Right lobe of liver (tissue), 6 donors: ENCODE data around the gene TPO. TPM values are rescaled to one million over a fixed set of nuclear protein-coding genes. Genes with fewer than 3 reads are reported as not detected.
A peak's percentile ranks its signal among the peaks of the same experiment; 100 is the strongest.
"Not testable (repeated sequence)": the region's sequence is repeated elsewhere in the genome, so short reads cannot be mapped to it uniquely, and the experiment has no call there.

Experiments
- ATAC-seq, 4 donors: fragments of 200-7000 bp; cut with Tn5 transposase; one replicate each; pipeline ENCODE4 v1.9.1; 2020; ENCODE audit warnings: mild to moderate bottlenecking in 4 of 4, moderate library complexity in 4 of 4
- DNase-seq, 3 donors: peaks; one replicate each; pipeline ENCODE4 v3.0.0-alpha.2; 2020
- H3K27ac ChIP-seq, 3 donors: fragments of 200-600 bp; one replicate each; pipeline ENCODE4 v1.8.0; 2022
- H3K27me3 ChIP-seq, 2 donors: fragments of 200-600 bp; one replicate each; pipeline ENCODE4 v1.8.0; 2022
- H3K36me3 ChIP-seq, 4 donors: fragments of 200-600 bp; sonication (generic) in 1 of 4; one replicate each; pipeline versions ENCODE4 v1.5.1 to v1.8.0; 2017 to 2022; ENCODE audit warnings: control low read depth in 1 of 4
- H3K4me1 ChIP-seq, 4 donors: fragments of 200-600 bp; sonication (generic) in 1 of 4; one replicate each; pipeline versions ENCODE4 v1.5.1 to v1.8.0; 2017 to 2022; ENCODE audit warnings: control low read depth in 1 of 4
- H3K4me3 ChIP-seq, 3 donors: fragments of 200-600 bp; one replicate each; pipeline ENCODE4 v1.8.0; 2022
- H3K9me3 ChIP-seq, 4 donors: fragments of 200-600 bp; sonication (generic) in 1 of 4; one replicate each; pipeline versions ENCODE4 v1.5.1 to v1.8.0; 2017 to 2022; ENCODE audit warnings: control low read depth in 1 of 4
- POLR2A ChIP-seq: fragments of 450-650 bp; IDR thresholded peaks from one replicate; pipeline ENCODE4 v1.6.1; 2017; ENCODE audit warnings: antibody characterized with exemption, mild to moderate bottlenecking
- WGBS: methylation state at CpG from one replicate; pipeline ENCODE4 v1.1.6; 2018; ENCODE audit warnings: low coverage, low lambda C conversion rate; ENCODE audit not compliant: insufficient coverage; ENCODE audit errors: missing lambda C conversion rate; 5-methylcytosine and 5-hydroxymethylcytosine counted together
- intact Hi-C, 2 donors: fragments of 100-400 bp; cut with DNase I; formaldehyde crosslinking; loops; one replicate each; pipeline versions ENCODE4 v1.11.2 to v1.14.1; 2022
- total RNA-seq, 6 experiments: library from RNA; depleted of rRNA in 2 of 6; stranded (reverse); fragments of >200 nt in 2 of 6; fragmentation: NEBNext Ultra II Directional in 3 of 6; extraction: Animal tissue kit (Norgen Biotek cat#: 25700) in 3 of 6; gene quantifications; one replicate each; pipeline versions ENCODE4 v1.1.0 to v1.2.4, GENCODE V29; 2016 to 2023
- TF ChIP-seq, protein P1 (sequence below), 4 donors: fragments of 200-600 bp in 3 of 4; fragments of 450-650 bp in 1 of 4; IDR thresholded peaks; one replicate each; pipeline versions ENCODE4 v1.5.1 to v1.8.0; 2016 to 2022; ENCODE audit warnings: antibody characterized with exemption in 4 of 4, mild to moderate bottlenecking in 2 of 4
- donor health status: DM: no; HTN: yes; CAD: no.
- donor health status: DM: no; HTN: no; CAD: no.
- donor health status: DM: no; HTN: no; CAD: no.
- donor health status: DM: no; HTN: yes; CAD: no.
- donor health status: DM: no; HTN: yes; CAD: no.

Gene TPO
- total RNA-seq, 6 experiments from 2014 or later = not detected

DNA sequence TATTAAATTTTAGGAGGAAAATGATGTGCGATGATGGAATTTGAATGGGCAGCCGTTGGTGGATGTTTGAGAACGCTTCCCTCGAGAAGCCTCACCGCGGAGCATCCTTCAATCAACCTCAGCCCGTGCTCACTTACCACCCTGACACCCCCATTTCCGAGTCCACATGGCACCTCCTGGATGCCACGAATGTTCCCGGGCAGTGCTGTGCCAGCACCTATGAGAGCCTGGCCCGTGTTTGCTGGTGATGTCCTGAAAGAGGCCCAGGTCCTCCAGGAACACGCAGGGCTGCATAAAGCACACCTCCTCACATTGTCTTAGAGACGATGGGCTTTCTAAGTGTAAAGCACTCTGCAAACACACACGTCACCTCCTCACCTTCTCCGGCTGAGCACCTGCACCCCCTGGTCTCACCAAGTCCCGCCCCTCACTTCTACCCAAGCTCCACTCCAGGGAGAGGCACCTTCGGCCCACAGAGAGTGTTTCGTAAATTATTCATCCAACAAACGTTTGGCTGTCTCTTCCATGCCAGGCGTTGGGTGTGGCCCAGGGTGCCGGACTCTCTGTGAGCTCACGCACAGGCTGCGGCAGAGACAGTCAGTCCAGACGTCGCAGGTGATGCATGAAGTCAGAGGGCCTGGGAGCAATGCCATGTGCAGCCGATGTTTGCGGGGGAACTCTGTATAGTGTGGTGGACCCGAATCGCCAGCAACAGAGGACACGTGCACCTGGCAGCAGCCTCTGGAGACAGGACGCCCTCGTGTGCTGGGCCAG lies 150.0 kb downstream of the TPO start:
- DNase-seq (no peak), ATAC-seq (no peak)
- no peak overlapping the region for H3K27ac ChIP-seq
- H3K36me3 ChIP-seq = no peaks in the 10 kb centered on the region
- no peaks in the 10 kb centered on the region for H3K9me3 ChIP-seq
- intact Hi-C loops = no loop called here
- H3K27me3 ChIP-seq = no peaks in the 10 kb centered on the region
- H3K4me1 ChIP-seq = no peaks in the 10 kb centered on the region
- WGBS = 66% methylated on average over 26 of the region's 32 CpGs
- no peak for TF ChIP-seq POLR2A
- TF ChIP-seq, protein P1, sequence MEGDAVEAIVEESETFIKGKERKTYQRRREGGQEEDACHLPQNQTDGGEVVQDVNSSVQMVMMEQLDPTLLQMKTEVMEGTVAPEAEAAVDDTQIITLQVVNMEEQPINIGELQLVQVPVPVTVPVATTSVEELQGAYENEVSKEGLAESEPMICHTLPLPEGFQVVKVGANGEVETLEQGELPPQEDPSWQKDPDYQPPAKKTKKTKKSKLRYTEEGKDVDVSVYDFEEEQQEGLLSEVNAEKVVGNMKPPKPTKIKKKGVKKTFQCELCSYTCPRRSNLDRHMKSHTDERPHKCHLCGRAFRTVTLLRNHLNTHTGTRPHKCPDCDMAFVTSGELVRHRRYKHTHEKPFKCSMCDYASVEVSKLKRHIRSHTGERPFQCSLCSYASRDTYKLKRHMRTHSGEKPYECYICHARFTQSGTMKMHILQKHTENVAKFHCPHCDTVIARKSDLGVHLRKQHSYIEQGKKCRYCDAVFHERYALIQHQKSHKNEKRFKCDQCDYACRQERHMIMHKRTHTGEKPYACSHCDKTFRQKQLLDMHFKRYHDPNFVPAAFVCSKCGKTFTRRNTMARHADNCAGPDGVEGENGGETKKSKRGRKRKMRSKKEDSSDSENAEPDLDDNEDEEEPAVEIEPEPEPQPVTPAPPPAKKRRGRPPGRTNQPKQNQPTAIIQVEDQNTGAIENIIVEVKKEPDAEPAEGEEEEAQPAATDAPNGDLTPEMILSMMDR (IDR thresholded peaks at IDR 0.05) = no peak
- no peak overlapping the region for H3K4me3 ChIP-seq

DNA sequence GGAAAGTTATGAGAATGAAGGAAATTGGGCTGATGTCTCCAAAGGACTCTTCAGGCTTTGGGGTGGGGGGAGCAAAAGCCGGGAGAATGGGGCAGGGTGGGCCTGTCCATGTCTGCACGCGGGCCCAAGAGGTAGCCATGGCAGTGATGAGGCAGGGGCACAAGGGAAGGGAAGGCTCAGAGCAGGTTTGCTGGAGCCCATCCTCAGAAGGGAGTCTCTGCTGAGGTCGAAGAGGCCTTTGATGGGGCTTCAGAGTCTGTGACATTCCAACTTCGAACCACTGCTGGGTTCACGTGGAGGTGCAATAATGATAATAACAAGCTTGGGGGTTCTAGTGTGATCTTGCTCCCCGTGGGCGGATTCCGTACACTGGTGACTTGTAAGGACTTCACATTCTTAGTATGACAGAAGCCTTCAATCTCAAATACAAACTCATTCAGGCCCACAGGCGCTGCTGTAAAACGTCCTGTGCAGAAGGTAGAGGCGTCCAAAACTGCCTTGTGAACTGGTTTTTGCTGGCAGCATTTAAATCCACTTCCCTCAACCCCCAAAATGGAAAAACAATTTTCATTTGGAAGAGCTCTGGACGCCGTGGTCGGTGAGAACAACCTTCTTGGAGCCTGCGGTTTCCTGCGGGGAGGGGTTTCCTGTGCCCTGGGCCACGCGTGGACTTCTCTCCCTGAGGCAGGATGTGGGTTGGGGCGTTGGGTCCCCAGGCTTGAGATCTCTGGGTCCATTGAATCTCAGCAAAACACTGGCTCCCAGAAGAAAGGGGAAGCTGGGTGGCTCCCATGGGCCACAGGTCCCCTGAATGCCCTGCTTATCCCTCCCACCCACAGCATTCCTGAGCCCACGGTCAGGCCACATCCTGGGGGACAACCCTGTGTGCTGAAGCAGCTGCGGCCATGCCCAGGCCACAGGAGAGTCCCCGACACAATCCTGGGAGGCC lies 151.0 kb downstream of the TPO start:
- no peaks in the 10 kb centered on the region for H3K27me3 ChIP-seq
- H3K9me3 ChIP-seq = no peaks in the 10 kb centered on the region
- 35% methylated on average over 10 of the region's 23 CpGs for WGBS
- intact Hi-C loops = no loop called here
- ATAC-seq (peak in 1 of 4 donors; percentile 22), DNase-seq (no peak)
- H3K4me3 ChIP-seq = no peak overlapping the region
- TF ChIP-seq, protein P1 (IDR thresholded peaks at IDR 0.05) = no peak
- TF ChIP-seq POLR2A = no peak
- H3K27ac ChIP-seq = no peak overlapping the region
- no peaks in the 10 kb centered on the region for H3K36me3 ChIP-seq
- H3K4me1 ChIP-seq = no peaks in the 10 kb centered on the region

DNA sequence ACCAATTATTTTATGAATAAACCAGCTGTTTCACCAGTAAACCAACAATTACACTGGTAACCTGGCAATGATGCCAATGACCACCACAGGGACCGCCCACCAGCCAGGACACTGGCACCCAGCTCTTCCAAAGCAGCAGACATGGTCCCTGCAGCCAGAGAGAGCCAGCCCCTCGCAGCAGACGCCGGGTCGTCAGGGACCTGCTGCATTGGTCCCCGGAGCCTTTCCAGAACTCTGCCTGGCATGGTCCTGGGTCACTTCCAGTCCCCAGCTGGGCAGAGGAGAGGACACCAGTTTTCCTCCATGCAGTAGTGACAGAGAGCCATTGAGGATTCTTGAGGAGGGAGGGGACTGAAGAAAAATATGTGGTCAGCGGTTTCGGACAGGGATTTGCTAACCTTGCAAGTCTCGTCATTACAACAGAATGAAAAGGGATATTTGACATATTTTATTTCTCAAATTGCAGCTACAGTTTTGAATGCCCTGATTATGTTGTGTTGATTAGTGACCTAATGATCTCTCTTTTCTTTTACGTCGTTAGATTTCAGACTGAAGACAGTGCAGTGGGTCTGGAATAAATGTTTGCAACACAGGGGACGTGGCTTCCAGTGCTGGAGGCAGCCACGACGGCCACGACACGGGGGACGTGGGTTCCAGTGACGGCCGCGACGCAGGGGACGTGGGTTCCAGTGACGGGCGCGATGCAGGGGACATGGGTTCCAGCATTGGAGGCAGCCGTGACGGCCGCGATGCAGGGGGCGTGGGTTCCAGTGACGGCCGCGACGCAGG lies 154.5 kb downstream of the TPO start:
- Histone ChIP-seq H3K9me3 (no peaks in the 10 kb centered on the region), H3K27ac (no peak overlapping the region), H3K27me3 (no peaks in the 10 kb centered on the region), H3K4me1 (no peaks in the 10 kb centered on the region), H3K36me3 (no peaks in the 10 kb centered on the region), H3K4me3 (no peak overlapping the region)
- ATAC-seq = no peak
- intact Hi-C loops = no loop called here
- TF ChIP-seq, protein P1 (IDR thresholded peaks at IDR 0.05) = no peak
- no peak for TF ChIP-seq POLR2A
- WGBS = 90% methylated on average over 17 of the region's 34 CpGs
- DNase-seq = no peak

DNA sequence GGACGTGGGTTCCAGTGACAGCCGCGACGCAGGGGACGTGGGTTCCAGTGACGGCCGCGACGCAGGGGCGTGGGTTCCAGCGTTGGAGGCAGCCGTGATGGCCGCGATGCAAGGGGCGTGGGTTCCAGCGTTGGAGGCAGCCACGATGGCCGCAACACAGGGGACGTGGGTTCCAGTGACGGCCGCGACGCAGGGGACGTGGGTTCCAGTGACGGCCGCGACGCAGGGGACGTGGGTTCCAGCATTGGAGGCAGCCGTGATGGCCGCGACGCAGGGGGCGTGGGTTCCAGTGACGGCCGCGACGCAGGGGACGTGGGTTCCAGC lies 155.0 kb downstream of the TPO start:
- H3K9me3 ChIP-seq, H3K27ac ChIP-seq, H3K36me3 ChIP-seq, H3K27me3 ChIP-seq, DNase-seq, ATAC-seq, H3K4me1 ChIP-seq, H3K4me3 ChIP-seq, intact Hi-C loops: not testable (repeated sequence)
- 91% methylated on average over 27 of the region's 39 CpGs for WGBS
